IPS-15b (cell line): ENCODE results near the gene CHI3L1.

Experiments
- H3K27me3 ChIP-seq: one replicate; pipeline ENCODE4 v1.6.1; 2013; ENCODE audit warnings: low read length; ENCODE audit not compliant: control insufficient read depth, insufficient read depth
- H3K36me3 ChIP-seq: one replicate; pipeline ENCODE4 v1.6.1; 2013; ENCODE audit warnings: low read length; ENCODE audit not compliant: control insufficient read depth, insufficient read depth
- H3K4me1 ChIP-seq: one replicate; pipeline ENCODE4 v1.6.1; 2013; ENCODE audit warnings: mild to moderate bottlenecking, low read length; ENCODE audit not compliant: control insufficient read depth, insufficient read depth
- H3K4me3 ChIP-seq: one replicate; pipeline ENCODE4 v1.5.1; 2013; ENCODE audit warnings: low read depth, low read length
- H3K9ac ChIP-seq: one replicate; pipeline ENCODE4 v1.6.1; 2013; ENCODE audit warnings: low read depth, mild to moderate bottlenecking, low read length
- H3K9me3 ChIP-seq: one replicate; pipeline ENCODE4 v1.6.1; 2013; ENCODE audit warnings: mild to moderate bottlenecking, low read length; ENCODE audit not compliant: control insufficient read depth, insufficient read depth

CHI3L1 gene

DNA sequence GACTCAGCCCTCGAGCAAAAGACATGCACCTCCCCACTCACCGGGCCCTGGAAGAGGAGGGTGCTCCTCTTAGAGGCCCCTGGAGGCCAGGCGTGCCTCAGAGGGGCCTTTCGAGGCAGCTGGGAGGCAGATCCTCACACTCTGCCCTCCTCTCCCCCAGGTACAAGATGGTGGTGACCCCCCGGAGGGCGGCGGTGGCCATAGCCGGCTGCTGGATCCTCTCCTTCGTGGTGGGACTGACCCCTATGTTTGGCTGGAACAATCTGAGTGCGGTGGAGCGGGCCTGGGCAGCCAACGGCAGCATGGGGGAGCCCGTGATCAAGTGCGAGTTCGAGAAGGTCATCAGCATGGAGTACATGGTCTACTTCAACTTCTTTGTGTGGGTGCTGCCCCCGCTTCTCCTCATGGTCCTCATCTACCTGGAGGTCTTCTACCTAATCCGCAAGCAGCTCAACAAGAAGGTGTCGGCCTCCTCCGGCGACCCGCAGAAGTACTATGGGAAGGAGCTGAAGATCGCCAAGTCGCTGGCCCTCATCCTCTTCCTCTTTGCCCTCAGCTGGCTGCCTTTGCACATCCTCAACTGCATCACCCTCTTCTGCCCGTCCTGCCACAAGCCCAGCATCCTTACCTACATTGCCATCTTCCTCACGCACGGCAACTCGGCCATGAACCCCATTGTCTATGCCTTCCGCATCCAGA is 21.3 kb downstream of the CHI3L1 start:
- Histone ChIP-seq H3K9ac (no peak overlapping the region), H3K9me3 (no peaks in the 10 kb centered on the region), H3K4me1 (no peaks in the 10 kb centered on the region), H3K4me3 (no peak overlapping the region), H3K36me3 (no peaks in the 10 kb centered on the region), H3K27me3 (no peaks in the 10 kb centered on the region)

DNA sequence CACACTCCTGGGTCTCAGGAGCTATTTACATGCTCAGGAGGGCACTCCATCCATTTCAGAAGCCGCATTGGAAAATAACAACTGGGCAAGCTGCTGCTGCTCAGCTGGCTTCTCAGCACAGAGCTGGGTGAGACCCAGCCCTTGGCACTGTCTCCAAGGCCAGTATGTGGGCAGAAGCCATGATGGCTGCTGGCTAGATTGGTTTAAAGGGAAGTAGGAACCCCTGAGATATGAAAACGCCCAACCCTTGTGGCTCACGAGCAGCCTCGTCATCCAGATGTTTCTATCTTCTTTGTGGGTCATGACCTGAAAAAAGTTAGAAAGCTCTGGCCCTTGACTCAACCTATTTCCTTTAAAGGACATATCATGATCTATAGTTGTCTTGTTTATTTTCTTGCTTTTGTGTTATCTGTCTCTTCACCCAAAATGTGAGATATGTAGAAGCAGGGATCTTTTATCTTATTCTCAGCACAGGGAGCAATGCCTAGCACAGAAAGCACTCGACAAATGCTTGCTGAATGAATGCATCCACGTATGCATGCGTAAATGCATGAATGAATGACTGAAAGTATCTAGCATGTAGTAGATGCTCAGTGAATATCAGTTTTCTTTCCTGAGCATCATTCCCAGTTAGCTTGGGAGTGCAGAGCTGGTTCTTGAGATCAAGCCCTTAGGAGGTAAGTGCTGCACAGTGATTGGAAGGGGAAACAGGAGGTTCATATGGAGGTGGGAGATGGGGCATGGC is 22.4 kb downstream of the CHI3L1 start:
- no peaks in the 10 kb centered on the region for H3K27me3 ChIP-seq
- H3K9ac ChIP-seq = no peak overlapping the region
- H3K4me1 ChIP-seq = no peaks in the 10 kb centered on the region
- H3K36me3 ChIP-seq = no peaks in the 10 kb centered on the region
- H3K9me3 ChIP-seq = no peaks in the 10 kb centered on the region
- H3K4me3 ChIP-seq = no peak overlapping the region

DNA sequence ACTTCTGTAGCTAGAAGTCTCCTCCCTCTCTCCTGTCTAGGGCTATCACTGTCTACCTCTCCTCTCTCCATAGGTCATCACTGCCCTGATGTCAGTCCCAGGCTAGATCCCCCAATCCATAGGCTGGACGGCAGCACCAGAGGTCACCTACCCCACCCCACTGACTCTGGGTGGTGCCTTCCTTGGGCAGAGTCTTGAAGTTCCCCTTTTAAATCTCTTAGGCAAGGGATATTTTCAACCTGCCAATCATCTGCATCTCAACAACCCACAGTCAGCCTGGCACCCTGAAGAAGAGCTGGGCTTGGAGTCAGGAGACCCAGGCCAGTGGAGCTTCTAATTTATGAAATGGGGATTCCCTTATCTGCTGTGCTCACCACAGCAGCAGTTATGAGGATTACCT is 24.1 kb downstream of the CHI3L1 start:
- no peaks in the 10 kb centered on the region for H3K36me3 ChIP-seq
- no peaks in the 10 kb centered on the region for H3K4me1 ChIP-seq
- no peak overlapping the region for H3K4me3 ChIP-seq
- no peaks in the 10 kb centered on the region for H3K27me3 ChIP-seq
- no peaks in the 10 kb centered on the region for H3K9me3 ChIP-seq
- no peak overlapping the region for H3K9ac ChIP-seq

- Histone ChIP-seq H3K4me1 (no peaks in the 10 kb centered on the region), H3K9me3 (no peaks in the 10 kb centered on the region), H3K27me3 (no peaks in the 10 kb centered on the region), H3K36me3 (no peaks in the 10 kb centered on the region), H3K9ac (no peak overlapping the region), H3K4me3 (no peak overlapping the region)
Observed at GRCh38 chr1:203161703-203162102, 24.8 kb downstream of the CHI3L1 start.

DNA sequence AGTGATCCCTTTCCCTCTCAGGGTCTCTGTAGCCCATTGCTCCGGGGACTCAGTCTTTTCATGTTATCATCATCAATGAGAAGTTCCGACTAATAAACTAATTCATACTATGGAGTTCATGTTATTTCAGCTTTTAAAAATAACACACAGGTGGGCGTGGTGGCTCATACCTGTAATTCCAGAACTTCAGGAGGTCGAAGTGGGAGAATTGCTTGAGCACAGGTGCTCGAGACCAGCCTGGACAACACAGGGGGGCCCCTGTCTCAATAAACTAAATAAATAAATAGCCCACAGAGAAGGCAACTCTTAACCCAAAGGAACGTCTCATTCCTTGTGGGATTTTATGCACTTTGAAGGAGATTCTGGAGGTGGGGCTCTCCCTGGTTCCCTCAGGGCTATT is 25.3 kb downstream of the CHI3L1 start:
- no peaks in the 10 kb centered on the region for H3K27me3 ChIP-seq

DNA sequence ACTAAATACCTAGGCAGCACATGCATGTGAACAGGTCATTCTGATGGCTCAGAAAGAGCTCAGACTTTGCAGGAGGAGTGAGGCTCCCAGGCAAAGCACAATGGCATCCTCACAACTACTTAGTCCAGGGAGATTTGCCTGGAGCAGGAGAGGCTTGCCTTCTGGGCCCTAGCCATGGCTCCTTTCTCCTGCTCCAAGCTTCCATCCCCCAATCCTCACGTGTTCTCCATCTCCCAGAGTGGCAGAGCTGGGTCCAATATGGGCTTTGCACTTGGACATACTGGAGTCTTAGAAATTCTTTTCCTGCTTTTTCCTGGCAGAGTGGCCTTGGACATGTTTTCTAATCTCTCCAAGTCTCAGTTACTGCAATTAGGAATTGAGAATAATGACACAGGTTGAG is 26.7 kb downstream of the CHI3L1 start:
- H3K9ac ChIP-seq = no peak overlapping the region
- no peaks in the 10 kb centered on the region for H3K9me3 ChIP-seq
- H3K36me3 ChIP-seq = no peaks in the 10 kb centered on the region
- H3K27me3 ChIP-seq = no peaks in the 10 kb centered on the region
- H3K4me1 ChIP-seq = no peaks in the 10 kb centered on the region
- no peak overlapping the region for H3K4me3 ChIP-seq

More for the DNA sequence above, 25.3 kb downstream of the CHI3L1 start:
- H3K4me3 ChIP-seq = no peak overlapping the region
- H3K36me3 ChIP-seq = no peaks in the 10 kb centered on the region
- no peak overlapping the region for H3K9ac ChIP-seq
- no peaks in the 10 kb centered on the region for H3K4me1 ChIP-seq
- no peaks in the 10 kb centered on the region for H3K9me3 ChIP-seq

GRCh38 chr1:203158960-203159665 is 27.4 kb downstream of the CHI3L1 start:
- peaks cover 4% of the 10 kb centered on the region for H3K4me1 ChIP-seq
- H3K36me3 ChIP-seq = no peaks in the 10 kb centered on the region
- H3K4me3 ChIP-seq = no peak overlapping the region
- no peaks in the 10 kb centered on the region for H3K9me3 ChIP-seq
- no peaks in the 10 kb centered on the region for H3K27me3 ChIP-seq
- H3K9ac ChIP-seq = no peak overlapping the region

DNA sequence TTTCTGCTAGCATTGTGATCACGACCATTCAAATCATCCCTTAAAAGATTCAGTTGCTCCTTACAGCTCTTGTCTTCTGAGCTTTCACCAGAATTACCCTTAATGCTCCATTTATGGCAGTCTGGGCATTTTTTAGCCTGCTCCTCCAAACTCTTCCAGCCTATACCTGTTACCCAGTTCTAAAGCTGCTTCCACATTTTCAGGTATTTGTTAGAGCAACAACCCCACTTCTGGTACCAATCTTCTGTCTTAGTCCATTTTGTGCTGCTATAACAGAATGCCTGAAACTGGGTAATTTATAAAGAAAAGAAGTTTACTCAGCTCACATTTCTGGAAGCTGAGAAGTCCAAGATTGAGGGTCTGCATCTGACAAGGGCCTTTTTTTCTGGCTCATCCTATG is 28.1 kb downstream of the CHI3L1 start:
- Histone ChIP-seq H3K9me3 (no peaks in the 10 kb centered on the region), H3K36me3 (no peaks in the 10 kb centered on the region), H3K4me1 (peaks cover 4% of the 10 kb centered on the region), H3K4me3 (no peak overlapping the region), H3K9ac (no peak overlapping the region), H3K27me3 (no peaks in the 10 kb centered on the region)

- Histone ChIP-seq H3K4me3 (no peak overlapping the region), H3K36me3 (no peaks in the 10 kb centered on the region), H3K27me3 (no peaks in the 10 kb centered on the region), H3K9ac (no peak overlapping the region), H3K9me3 (no peaks in the 10 kb centered on the region), H3K4me1 (peaks cover 17% of the 10 kb centered on the region)
Observed at GRCh38 chr1:203156280-203156679, 30.2 kb downstream of the CHI3L1 start.

- H3K4me1 ChIP-seq = peaks cover 20% of the 10 kb centered on the region
- no peaks in the 10 kb centered on the region for H3K27me3 ChIP-seq
- H3K9ac ChIP-seq = no peak overlapping the region
- H3K36me3 ChIP-seq = no peaks in the 10 kb centered on the region
- no peak overlapping the region for H3K4me3 ChIP-seq
- H3K9me3 ChIP-seq = no peaks in the 10 kb centered on the region
Observed at GRCh38 chr1:203153989-203154821, 32.3 kb downstream of the CHI3L1 start.
